Parathyroid adenoma (tissue), 2 donors: ENCODE data around the gene ZNF786.

Experiments used
- H2AFZ ChIP-seq: fragments of 300-600 bp; sonication (generic); one replicate; pipeline ENCODE4 v1.7.0; 2017; ENCODE audit warnings: antibody characterized with exemption, mild to moderate bottlenecking
- H3K27ac ChIP-seq: fragments of 300-600 bp; sonication (generic); one replicate; pipeline ENCODE4 v1.7.0; 2017
- H3K27me3 ChIP-seq: fragments of 300-600 bp; sonication (generic); one replicate; pipeline ENCODE4 v1.7.0; 2017; ENCODE audit warnings: low read length; ENCODE audit not compliant: control insufficient read depth, insufficient read depth
- H3K36me3 ChIP-seq: fragments of 300-600 bp; sonication (generic); one replicate; pipeline ENCODE4 v1.7.0; 2017; ENCODE audit warnings: low read length; ENCODE audit not compliant: control insufficient read depth, insufficient read depth
- H3K4me1 ChIP-seq: fragments of 300-600 bp; sonication (generic); one replicate; pipeline ENCODE4 v1.7.0; 2017; ENCODE audit warnings: control low read depth
- H3K4me2 ChIP-seq: fragments of 300-600 bp; sonication (generic); one replicate; pipeline ENCODE4 v1.7.0; 2017; ENCODE audit warnings: low read length
- H3K4me3 ChIP-seq: fragments of 300-600 bp; sonication (generic); one replicate; pipeline ENCODE4 v1.7.0; 2017; ENCODE audit warnings: low read depth, low read length
- H3K79me2 ChIP-seq: fragments of 300-600 bp; sonication (generic); one replicate; pipeline ENCODE4 v1.7.0; 2017; ENCODE audit warnings: control low read depth
- H3K9ac ChIP-seq: fragments of 300-600 bp; sonication (generic); one replicate; pipeline ENCODE4 v1.7.0; 2017; ENCODE audit warnings: mild to moderate bottlenecking
- H3K9me3 ChIP-seq: fragments of 300-600 bp; sonication (generic); one replicate; pipeline ENCODE4 v1.7.0; 2017; ENCODE audit warnings: low read length; ENCODE audit not compliant: control insufficient read depth
- CTCF ChIP-seq: fragments of 300-600 bp; sonication (generic); IDR thresholded peaks from one replicate; pipeline ENCODE4 v1.7.0; 2017; ENCODE audit warnings: antibody characterized with exemption, mild to moderate bottlenecking
- donor health status: primary hyperparathyroidism.

The ZNF786 gene

GRCh38 chr7:149085866-149086265 is 4.7 kb downstream of the ZNF786 start:
- Histone ChIP-seq H3K79me2 (peaks cover 15% of the 10 kb centered on the region), H3K27ac (no peak overlapping the region), H3K4me1 (no peaks in the 10 kb centered on the region), H3K36me3 (no peaks in the 10 kb centered on the region), H3K9ac (no peak overlapping the region), H3K27me3 (no peaks in the 10 kb centered on the region), H3K9me3 (no peaks in the 10 kb centered on the region), H3K4me2 (no peak overlapping the region), H3K4me3 (no peak overlapping the region), H2AFZ (no peak overlapping the region)
- no peak for TF ChIP-seq CTCF

GRCh38 chr7:149084407-149084806 is 6.1 kb downstream of the ZNF786 start:
- Histone ChIP-seq H3K9ac (no peak overlapping the region), H3K36me3 (no peaks in the 10 kb centered on the region), H3K4me2 (no peak overlapping the region), H3K27me3 (no peaks in the 10 kb centered on the region), H3K4me1 (no peaks in the 10 kb centered on the region), H3K27ac (no peak overlapping the region), H3K79me2 (peaks cover 16% of the 10 kb centered on the region), H3K4me3 (no peak overlapping the region), H3K9me3 (no peaks in the 10 kb centered on the region), H2AFZ (no peak overlapping the region)
- no peak for TF ChIP-seq CTCF

GRCh38 chr7:149081914-149082313 is 8.6 kb downstream of the ZNF786 start:
- Histone ChIP-seq H3K9me3 (no peaks in the 10 kb centered on the region), H3K9ac (no peak overlapping the region), H3K27me3 (no peaks in the 10 kb centered on the region), H3K4me1 (no peaks in the 10 kb centered on the region), H3K27ac (no peak overlapping the region), H3K4me3 (no peak overlapping the region), H3K4me2 (no peak overlapping the region), H2AFZ (no peak overlapping the region), H3K79me2 (peaks cover 9% of the 10 kb centered on the region), H3K36me3 (no peaks in the 10 kb centered on the region)
- TF ChIP-seq CTCF: no peak

GRCh38 chr7:149077594-149077993 is 12.9 kb downstream of the ZNF786 start:
- Histone ChIP-seq H3K36me3 (no peaks in the 10 kb centered on the region), H3K79me2 (peaks cover 3% of the 10 kb centered on the region), H2AFZ (no peak overlapping the region), H3K4me3 (no peak overlapping the region), H3K4me2 (no peak overlapping the region), H3K9ac (no peak overlapping the region), H3K9me3 (no peaks in the 10 kb centered on the region), H3K4me1 (no peaks in the 10 kb centered on the region), H3K27me3 (no peaks in the 10 kb centered on the region), H3K27ac (no peak overlapping the region)
- TF ChIP-seq CTCF: no peak

GRCh38 chr7:149075286-149075685 is 15.2 kb downstream of the ZNF786 start:
- H3K9me3 ChIP-seq: no peaks in the 10 kb centered on the region
- H3K36me3 ChIP-seq: no peaks in the 10 kb centered on the region

More at GRCh38 chr7:149075286-149075685, 15.2 kb downstream of the ZNF786 start:
- Histone ChIP-seq H3K4me3 (no peak overlapping the region), H2AFZ (no peak overlapping the region), H3K79me2 (no peaks in the 10 kb centered on the region), H3K27me3 (no peaks in the 10 kb centered on the region), H3K4me2 (no peak overlapping the region), H3K27ac (no peak overlapping the region), H3K4me1 (no peaks in the 10 kb centered on the region), H3K9ac (no peak overlapping the region)
- no peak for TF ChIP-seq CTCF
